T-helper 17 cell (primary cell): Measurements from ENCODE around the gene ZNF503. TPM values are rescaled to one million over a fixed set of nuclear protein-coding genes. Genes with fewer than 3 reads are reported as not detected.

Source experiments
- ATAC-seq: fragments of 150-1000 bp; cut with Tn5 transposase; 2 replicates; pipeline ENCODE4 v1.10.0; 2021; ENCODE audit warnings: mild to moderate bottlenecking, moderate library complexity
- DNase-seq, 3 donors: peaks; one replicate each; pipeline versions ENCODE4 v3.0.0 to v3.0.0-alpha.2; 2020 to 2021
- H3K9me3 ChIP-seq: one replicate; pipeline ENCODE4 v1.7.0; 2013; ENCODE audit warnings: low read length, mild to moderate bottlenecking; ENCODE audit not compliant: control insufficient read depth, poor library complexity, severe bottlenecking
- H3K27ac Mint-ChIP-seq: one replicate; pipeline ENCODE4 v1.8.0; 2022; ENCODE audit warnings: mild to moderate bottlenecking, moderate library complexity, mixed read lengths
- H3K27me3 Mint-ChIP-seq: one replicate; pipeline ENCODE4 v1.8.0; 2022; ENCODE audit warnings: mixed read lengths
- H3K36me3 Mint-ChIP-seq: one replicate; pipeline ENCODE4 v1.8.0; 2022; ENCODE audit warnings: low read depth, mixed read lengths
- H3K4me1 Mint-ChIP-seq: one replicate; pipeline ENCODE4 v1.8.0; 2022; ENCODE audit warnings: mild to moderate bottlenecking, mixed read lengths
- H3K4me3 Mint-ChIP-seq: one replicate; pipeline ENCODE4 v1.8.0; 2022; ENCODE audit warnings: mild to moderate bottlenecking, moderate library complexity, mixed read lengths
- total RNA-seq, 4 donors: library from RNA in 2 of 4; stranded (reverse) in 2 of 4; gene quantifications; one replicate each; pipeline ENCODE4 v1.2.3 and lab custom pipeline; 2022 to 2026

ZNF503 gene
- total RNA-seq, 2 donors from 2014 or later: 0.12 to 0.50 TPM

GRCh38 chr10:75358132-75358531, 43.4 kb downstream of the ZNF503 start:
- no peak overlapping the region for H3K27ac Mint-ChIP-seq
- H3K36me3 Mint-ChIP-seq: peaks cover 2% of the 10 kb centered on the region
- peaks cover 35% of the 10 kb centered on the region for H3K27me3 Mint-ChIP-seq
- no peaks in the 10 kb centered on the region for H3K4me1 Mint-ChIP-seq
- no peak overlapping the region for H3K4me3 Mint-ChIP-seq
- DNase-seq: no peak
- ATAC-seq: no peak
- no peaks in the 10 kb centered on the region for H3K9me3 ChIP-seq

GRCh38 chr10:75357500-75357899, 44.1 kb downstream of the ZNF503 start:
- H3K27ac Mint-ChIP-seq: no peak overlapping the region
- H3K4me3 Mint-ChIP-seq: no peak overlapping the region
- DNase-seq: no peak
- no peaks in the 10 kb centered on the region for H3K4me1 Mint-ChIP-seq
- no peak for ATAC-seq
- H3K36me3 Mint-ChIP-seq: peaks cover 2% of the 10 kb centered on the region
- peaks cover 32% of the 10 kb centered on the region for H3K27me3 Mint-ChIP-seq
- H3K9me3 ChIP-seq: no peaks in the 10 kb centered on the region

- Mint-ChIP-seq H3K36me3 (peaks cover 2% of the 10 kb centered on the region), H3K27ac (no peak overlapping the region), H3K4me3 (no peak overlapping the region), H3K4me1 (no peaks in the 10 kb centered on the region), H3K27me3 (peaks cover 41% of the 10 kb centered on the region)
- no peak for DNase-seq
- no peaks in the 10 kb centered on the region for H3K9me3 ChIP-seq
- ATAC-seq: no peak
These were observed 45.1 kb downstream of the ZNF503 start for GRCh38 chr10:75356484-75356883.

- no peaks in the 10 kb centered on the region for H3K9me3 ChIP-seq
- Mint-ChIP-seq H3K27me3 (peaks cover 40% of the 10 kb centered on the region), H3K4me1 (no peaks in the 10 kb centered on the region), H3K27ac (no peak overlapping the region), H3K4me3 (no peak overlapping the region), H3K36me3 (peaks cover 2% of the 10 kb centered on the region)
- no peak for ATAC-seq
- no peak for DNase-seq
These were observed 45.9 kb downstream of the ZNF503 start for GRCh38 chr10:75355706-75356105.

- H3K27ac Mint-ChIP-seq: no peak overlapping the region
- H3K4me3 Mint-ChIP-seq: no peak overlapping the region
- H3K27me3 Mint-ChIP-seq: peaks cover 24% of the 10 kb centered on the region
- peaks cover 2% of the 10 kb centered on the region for H3K36me3 Mint-ChIP-seq
- H3K9me3 ChIP-seq: no peaks in the 10 kb centered on the region
- H3K4me1 Mint-ChIP-seq: no peaks in the 10 kb centered on the region
- ATAC-seq (no peak), DNase-seq (no peak)
These were observed 48.4 kb downstream of the ZNF503 start for GRCh38 chr10:75353183-75353582.

- DNase-seq (no peak), ATAC-seq (no peak)
- Mint-ChIP-seq H3K27me3 (peaks cover 24% of the 10 kb centered on the region), H3K27ac (no peak overlapping the region), H3K4me1 (no peaks in the 10 kb centered on the region), H3K4me3 (no peak overlapping the region), H3K36me3 (peaks cover 2% of the 10 kb centered on the region)
- no peaks in the 10 kb centered on the region for H3K9me3 ChIP-seq
These were observed 48.9 kb downstream of the ZNF503 start for GRCh38 chr10:75352650-75353049.

GRCh38 chr10:75351637-75352036, 49.9 kb downstream of the ZNF503 start:
- DNase-seq: no peak
- Mint-ChIP-seq H3K27me3 (peaks cover 26% of the 10 kb centered on the region), H3K27ac (no peak overlapping the region), H3K4me3 (no peak overlapping the region), H3K36me3 (peaks cover 2% of the 10 kb centered on the region), H3K4me1 (no peaks in the 10 kb centered on the region)
- ATAC-seq: no peak
- H3K9me3 ChIP-seq: no peaks in the 10 kb centered on the region

GRCh38 chr10:75350791-75351190, 50.8 kb downstream of the ZNF503 start:
- Mint-ChIP-seq H3K27me3 (peaks cover 30% of the 10 kb centered on the region), H3K4me3 (no peak overlapping the region), H3K4me1 (no peaks in the 10 kb centered on the region), H3K36me3 (peaks cover 2% of the 10 kb centered on the region), H3K27ac (no peak overlapping the region)
- DNase-seq: no peak
- no peak for ATAC-seq
- no peaks in the 10 kb centered on the region for H3K9me3 ChIP-seq

Other genes with a start within 250 kb of the ZNF503 start
- 100 to 1,000 TPM; 109 to 117 TPM for gene VDAC2, start 191.0 kb downstream of the ZNF503 start, total RNA-seq
- gene COMTD1, start 165.8 kb downstream of the ZNF503 start, total RNA-seq: 10 to 100 TPM; 18.1 to 23.8 TPM
- gene LRMDA, start 29.9 kb upstream of the ZNF503 start, total RNA-seq: not detected